ENCODE measurements around the gene PRPSAP2.
"Not testable (repeated sequence)": the region's sequence is repeated elsewhere in the genome, so short reads cannot be mapped to it uniquely, and the experiment has no call there.

The PRPSAP2 gene

GRCh38 chr17:18951941-18952842, 94.3 kb downstream of the PRPSAP2 start, which contains the start of gene SLC5A10:
Gene SLC5A10, plus strand, starts transcription at chr17:18952165. Its CDS starts 41 bp downstream, at chr17:18952206.
- TF ChIP-seq FOXP2 (optimal IDR thresholded peaks at IDR 0.05; ENCODE audit: control extremely low read depth, extremely low read length, insufficient read depth) (no peak), EZH2 (IDR thresholded peaks at IDR 0.05) (no peak), POLR2AphosphoS5 (IDR thresholded peaks at IDR 0.05; ENCODE audit: borderline replicate concordance, low read depth, low read length) (no peak)
- no peak for DNase-seq (ENCODE audit: low read depth, low spot score)
- Histone ChIP-seq H3K9ac (ENCODE audit: insufficient read length) (no peak within 1 kb of the TSS), H3K27ac (no peak within 1 kb of the TSS), H3K9me3 (ENCODE audit: low read depth, low read length) (no peaks in the 10 kb centered on the region), H3K36me3 (ENCODE audit: insufficient read depth, low read length) (no peaks in the 10 kb centered on the region), H3K4me3 (no peak within 1 kb of the TSS)

- H3K36me3 ChIP-seq (ENCODE audit: insufficient read depth, low read length), result no peaks in the 10 kb centered on the region
- no peak overlapping the region for H3K9ac ChIP-seq (ENCODE audit: insufficient read length)
- H3K27ac ChIP-seq, result no peak overlapping the region
- TF ChIP-seq POLR2AphosphoS5 (IDR thresholded peaks at IDR 0.05; ENCODE audit: borderline replicate concordance, low read depth, low read length), result no peak
- TF ChIP-seq FOXP2 (optimal IDR thresholded peaks at IDR 0.05; ENCODE audit: control extremely low read depth, extremely low read length, insufficient read depth), result no peak
- no peak for TF ChIP-seq EZH2 (IDR thresholded peaks at IDR 0.05)
- DNase-seq (ENCODE audit: low read depth, low spot score), result no peak
- H3K4me3 ChIP-seq, result no peak overlapping the region
- H3K9me3 ChIP-seq (ENCODE audit: low read depth, low read length), result no peaks in the 10 kb centered on the region
These were observed 95.3 kb downstream of the PRPSAP2 start for GRCh38 chr17:18953231-18953728.

- H3K9ac ChIP-seq (ENCODE audit: insufficient read length), result no peak overlapping the region
- H3K27ac ChIP-seq, result no peak overlapping the region
- DNase-seq (ENCODE audit: low read depth, low spot score), result no peak
- no peak overlapping the region for H3K4me3 ChIP-seq
- H3K36me3 ChIP-seq (ENCODE audit: insufficient read depth, low read length), result no peaks in the 10 kb centered on the region
- TF ChIP-seq EZH2 (IDR thresholded peaks at IDR 0.05), result no peak
- no peaks in the 10 kb centered on the region for H3K9me3 ChIP-seq (ENCODE audit: low read depth, low read length)
These were observed 96.4 kb downstream of the PRPSAP2 start for GRCh38 chr17:18954321-18954720.

GRCh38 chr17:18955009-18955408, 97.1 kb downstream of the PRPSAP2 start:
- H3K9me3 ChIP-seq (ENCODE audit: low read depth, low read length), result no peaks in the 10 kb centered on the region
- H3K27ac ChIP-seq, result no peak overlapping the region
- no peak overlapping the region for H3K4me3 ChIP-seq
- no peak overlapping the region for H3K9ac ChIP-seq (ENCODE audit: insufficient read length)
- no peak for DNase-seq (ENCODE audit: low read depth, low spot score)
- TF ChIP-seq EZH2 (IDR thresholded peaks at IDR 0.05) (no peak), FOXP2 (optimal IDR thresholded peaks at IDR 0.05; ENCODE audit: control extremely low read depth, extremely low read length, insufficient read depth) (no peak)
- H3K36me3 ChIP-seq (ENCODE audit: insufficient read depth, low read length), result no peaks in the 10 kb centered on the region

- H3K36me3 ChIP-seq (ENCODE audit: insufficient read depth, low read length); H3K27ac ChIP-seq; H3K9ac ChIP-seq (ENCODE audit: insufficient read length); H3K9me3 ChIP-seq (ENCODE audit: low read depth, low read length); DNase-seq (ENCODE audit: low read depth, low spot score); H3K4me3 ChIP-seq: not testable (repeated sequence)
These were observed 98.1 kb downstream of the PRPSAP2 start for GRCh38 chr17:18956021-18956420.

GRCh38 chr17:18956581-18956980, 98.7 kb downstream of the PRPSAP2 start:
- TF ChIP-seq EZH2 (IDR thresholded peaks at IDR 0.05) (no peak), FOXP2 (optimal IDR thresholded peaks at IDR 0.05; ENCODE audit: control extremely low read depth, extremely low read length, insufficient read depth) (no peak), POLR2AphosphoS5 (IDR thresholded peaks at IDR 0.05; ENCODE audit: borderline replicate concordance, low read depth, low read length) (no peak)
- no peak overlapping the region for H3K9ac ChIP-seq (ENCODE audit: insufficient read length)
- H3K9me3 ChIP-seq (ENCODE audit: low read depth, low read length), result no peaks in the 10 kb centered on the region
- H3K27ac ChIP-seq, result no peak overlapping the region
- no peak overlapping the region for H3K4me3 ChIP-seq
- DNase-seq (ENCODE audit: low read depth, low spot score), result no peak
- H3K36me3 ChIP-seq (ENCODE audit: insufficient read depth, low read length), result no peaks in the 10 kb centered on the region

- Histone ChIP-seq H3K9me3 (ENCODE audit: low read depth, low read length) (no peaks in the 10 kb centered on the region), H3K4me3 (no peak overlapping the region), H3K27ac (no peak overlapping the region), H3K9ac (ENCODE audit: insufficient read length) (no peak overlapping the region), H3K36me3 (ENCODE audit: insufficient read depth, low read length) (no peaks in the 10 kb centered on the region)
- TF ChIP-seq POLR2AphosphoS5 (IDR thresholded peaks at IDR 0.05; ENCODE audit: borderline replicate concordance, low read depth, low read length) (no peak), EZH2 (IDR thresholded peaks at IDR 0.05) (no peak), FOXP2 (optimal IDR thresholded peaks at IDR 0.05; ENCODE audit: control extremely low read depth, extremely low read length, insufficient read depth) (no peak)
- no peak for DNase-seq (ENCODE audit: low read depth, low spot score)
These were observed 99.9 kb downstream of the PRPSAP2 start for GRCh38 chr17:18957831-18958230.

- DNase-seq (ENCODE audit: low read depth, low spot score), result no peak
- no peak overlapping the region for H3K9ac ChIP-seq (ENCODE audit: insufficient read length)
- H3K27ac ChIP-seq, result no peak overlapping the region
- no peak overlapping the region for H3K4me3 ChIP-seq
- no peaks in the 10 kb centered on the region for H3K9me3 ChIP-seq (ENCODE audit: low read depth, low read length)
- no peaks in the 10 kb centered on the region for H3K36me3 ChIP-seq (ENCODE audit: insufficient read depth, low read length)
- TF ChIP-seq FOXP2 (optimal IDR thresholded peaks at IDR 0.05; ENCODE audit: control extremely low read depth, extremely low read length, insufficient read depth), result no peak
- TF ChIP-seq EZH2 (IDR thresholded peaks at IDR 0.05), result no peak
- TF ChIP-seq POLR2AphosphoS5 (IDR thresholded peaks at IDR 0.05; ENCODE audit: borderline replicate concordance, low read depth, low read length), result no peak
These were observed 100.7 kb downstream of the PRPSAP2 start for GRCh38 chr17:18958611-18959010.

Data from SK-N-MC (cell line).